ENCODE measurements around the gene ZKSCAN4. TPM values are rescaled to one million over a fixed set of nuclear protein-coding genes. Genes with fewer than 3 reads are reported as not detected.
A peak's percentile ranks its signal among the peaks of the same experiment; 100 is the strongest.

The ZKSCAN4 gene
- polyA plus RNA-seq, 2 of the 4 experiments (the other 2 are of a cell fraction), result 1.8 to 2.3 TPM

- WGBS (ENCODE audit: missing lambda C conversion rate), result no CpG with 5 or more reads among the region's 1 CpG
- H3K27ac ChIP-seq, result no peak overlapping the region
- POLR2A ChIA-PET, result no interaction called here
These were observed 5.0 kb upstream of the ZKSCAN4 start for GRCh38 chr6:28257042-28257441.

DNA sequence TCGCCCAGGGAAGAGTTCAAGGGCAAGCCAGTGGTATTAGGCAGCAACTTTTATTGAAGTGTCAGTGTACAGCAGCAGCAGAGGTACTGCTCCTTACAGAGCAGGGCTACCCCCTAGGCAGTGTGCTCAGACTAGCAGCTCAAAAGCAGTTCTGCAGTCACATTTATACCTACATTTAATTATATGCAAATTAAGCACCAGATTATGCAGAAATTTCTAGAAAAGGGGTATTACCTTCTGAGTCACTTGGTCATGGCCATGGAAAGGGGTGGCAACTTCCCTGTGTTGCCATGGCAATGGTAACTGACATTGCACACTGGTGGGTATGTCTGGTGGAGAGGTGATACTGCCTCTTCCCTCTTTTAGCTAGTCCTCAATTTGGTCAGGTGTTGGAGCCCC lies 2.1 kb upstream of the ZKSCAN4 start:
- ATAC-seq (no peak), FAIRE-seq (no peak), DNase-seq (ENCODE audit: low read depth in 1 of 2, low spot score in 1 of 2) (no peak)
- Histone ChIP-seq H3K4me2 (no peak overlapping the region), H3K4me3 (no peak overlapping the region), H3K4me1 (peaks cover 5% of the 10 kb centered on the region; the same call in 1 of the 3 replicates), H3K9me3 (no peaks in the 10 kb centered on the region), H3K27ac (no peak overlapping the region)
- POLR2A ChIA-PET, result no interaction called here
- 78% methylated on average over 1 of the region's 1 CpG for WGBS (ENCODE audit: missing lambda C conversion rate)
- no peak for TF ChIP-seq SREBF2 (IDR thresholded peaks at IDR 0.05)
- TF ChIP-seq CEBPB (IDR thresholded peaks at IDR 0.05), result no peak
- TF ChIP-seq RFX5 (IDR thresholded peaks at IDR 0.05), result no peak
- no peak for TF ChIP-seq EHF (CRISPR knock-in tag; IDR thresholded peaks at IDR 0.05)
- TF ChIP-seq FOXS1 (CRISPR knock-in tag; IDR thresholded peaks at IDR 0.05), result no peak
- TF ChIP-seq, protein P1, sequence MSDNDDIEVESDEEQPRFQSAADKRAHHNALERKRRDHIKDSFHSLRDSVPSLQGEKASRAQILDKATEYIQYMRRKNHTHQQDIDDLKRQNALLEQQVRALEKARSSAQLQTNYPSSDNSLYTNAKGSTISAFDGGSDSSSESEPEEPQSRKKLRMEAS (IDR thresholded peaks at IDR 0.05), result no peak
- no peak for TF ChIP-seq CHD4 (IDR thresholded peaks at IDR 0.05; ENCODE audit: borderline replicate concordance)
- TF ChIP-seq ESRRA (IDR thresholded peaks at IDR 0.05; ENCODE audit: borderline replicate concordance, low read length), result no peak
- TF ChIP-seq, protein P2, sequence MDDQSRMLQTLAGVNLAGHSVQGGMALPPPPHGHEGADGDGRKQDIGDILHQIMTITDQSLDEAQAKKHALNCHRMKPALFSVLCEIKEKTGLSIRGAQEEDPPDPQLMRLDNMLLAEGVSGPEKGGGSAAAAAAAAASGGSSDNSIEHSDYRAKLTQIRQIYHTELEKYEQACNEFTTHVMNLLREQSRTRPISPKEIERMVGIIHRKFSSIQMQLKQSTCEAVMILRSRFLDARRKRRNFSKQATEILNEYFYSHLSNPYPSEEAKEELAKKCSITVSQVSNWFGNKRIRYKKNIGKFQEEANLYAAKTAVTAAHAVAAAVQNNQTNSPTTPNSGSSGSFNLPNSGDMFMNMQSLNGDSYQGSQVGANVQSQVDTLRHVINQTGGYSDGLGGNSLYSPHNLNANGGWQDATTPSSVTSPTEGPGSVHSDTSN (IDR thresholded peaks at IDR 0.05), result no peak
- TF ChIP-seq EP300 (IDR thresholded peaks at IDR 0.05), result no peak
- CTCF ChIA-PET, result interaction anchor here (1.7 kb wide), 1 partner anchor 102 kb away, joined by 7 read pairs; no protein-coding TSS in a partner anchor

More at GRCh38 chr6:28257042-28257441, 5.0 kb upstream of the ZKSCAN4 start:
- CTCF ChIA-PET, result no interaction called here
- FAIRE-seq (no peak), ATAC-seq (no peak), DNase-seq (ENCODE audit: low read depth in 1 of 2, low spot score in 1 of 2) (no peak)
- H3K4me2 ChIP-seq, result no peak overlapping the region
- H3K4me3 ChIP-seq, result no peak overlapping the region
- peaks cover 5% of the 10 kb centered on the region; the same call in 1 of the 3 replicates for H3K4me1 ChIP-seq
- H3K9me3 ChIP-seq, result no peaks in the 10 kb centered on the region
- no peak for TF ChIP-seq POLR2AphosphoS2 (conservative IDR thresholded peaks at IDR 0.05; ENCODE audit: low read length)
- no peak for TF ChIP-seq RARB (CRISPR knock-in tag; IDR thresholded peaks at IDR 0.05)
- no peak for TF ChIP-seq REST (IDR thresholded peaks at IDR 0.05)
- TF ChIP-seq E2F6 (IDR thresholded peaks at IDR 0.05; ENCODE audit: borderline replicate concordance, low read depth), result no peak
- no peak for TF ChIP-seq FOXS1 (CRISPR knock-in tag; IDR thresholded peaks at IDR 0.05)
- TF ChIP-seq, protein P1 (IDR thresholded peaks at IDR 0.05), result no peak
- no peak for TF ChIP-seq KDM1A (IDR thresholded peaks at IDR 0.05; ENCODE audit: low read depth)
- TF ChIP-seq ZSCAN20 (CRISPR knock-in tag; IDR thresholded peaks at IDR 0.05), result no peak
- no peak for TF ChIP-seq RFX5 (IDR thresholded peaks at IDR 0.05)
- no peak for TF ChIP-seq SMC3 (IDR thresholded peaks at IDR 0.05)

DNA sequence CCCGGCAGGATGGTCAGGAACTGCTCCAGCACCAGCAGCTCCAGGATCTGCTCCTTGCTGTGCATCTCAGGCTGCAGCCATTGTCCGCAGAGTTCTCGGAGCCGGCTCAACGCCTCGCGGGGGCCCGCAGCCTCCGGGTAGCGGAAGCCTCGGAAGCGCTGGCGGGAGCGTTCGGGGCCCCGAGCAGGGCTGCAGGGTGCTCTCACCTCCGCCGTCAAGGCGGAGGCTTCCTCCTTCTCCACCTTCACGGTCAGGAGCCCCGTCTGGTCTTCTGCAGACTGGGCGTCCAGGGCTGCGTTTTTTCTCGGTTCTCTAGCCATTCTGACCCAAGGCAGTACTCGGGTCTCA lies 434 bp downstream of the ZKSCAN4 start:
- FAIRE-seq (no peak), DNase-seq (ENCODE audit: low read depth in 1 of 2, low spot score in 1 of 2) (no peak)
- TF ChIP-seq ZC3H11A (IDR thresholded peaks at IDR 0.05) (no peak), FOSL2 (IDR thresholded peaks at IDR 0.05) (no peak), FOSL2 (CRISPR knock-in tag; IDR thresholded peaks at IDR 0.05) (no peak), SMC3 (IDR thresholded peaks at IDR 0.05) (no peak), RNF2 (IDR thresholded peaks at IDR 0.05; ENCODE audit: borderline replicate concordance, low read depth) (no peak), PHF8 (IDR thresholded peaks at IDR 0.05; ENCODE audit: borderline replicate concordance, low read depth) (no peak), HOXB13 (CRISPR knock-in tag; IDR thresholded peaks at IDR 0.05; ENCODE audit: low read depth) (no peak), CBX8 (IDR thresholded peaks at IDR 0.05) (no peak), FOSB (CRISPR knock-in tag; IDR thresholded peaks at IDR 0.05) (no peak), POLR2AphosphoS2 (conservative IDR thresholded peaks at IDR 0.05; ENCODE audit: low read length) (no peak), ZSCAN20 (CRISPR knock-in tag; IDR thresholded peaks at IDR 0.05) (no peak), CBX2 (IDR thresholded peaks at IDR 0.05; ENCODE audit: borderline replicate concordance, low read depth) (no peak)
- TF ChIP-seq, protein P3, sequence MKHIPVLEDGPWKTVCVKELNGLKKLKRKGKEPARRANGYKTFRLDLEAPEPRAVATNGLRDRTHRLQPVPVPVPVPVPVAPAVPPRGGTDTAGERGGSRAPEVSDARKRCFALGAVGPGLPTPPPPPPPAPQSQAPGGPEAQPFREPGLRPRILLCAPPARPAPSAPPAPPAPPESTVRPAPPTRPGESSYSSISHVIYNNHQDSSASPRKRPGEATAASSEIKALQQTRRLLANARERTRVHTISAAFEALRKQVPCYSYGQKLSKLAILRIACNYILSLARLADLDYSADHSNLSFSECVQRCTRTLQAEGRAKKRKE (CRISPR knock-in tag; IDR thresholded peaks at IDR 0.05; ENCODE audit: low read depth), result no peak

More for the DNA sequence above, 434 bp downstream of the ZKSCAN4 start:
- Histone ChIP-seq H3K4me2 (peak overlapping the region; percentile 76), H3K4me3 (peak overlapping the region; percentile 86), H3K4me1 (peaks cover 5% of the 10 kb centered on the region; the same call in 1 of the 3 replicates), H3K9me3 (no peaks in the 10 kb centered on the region), H3K27ac (peak overlapping the region; percentile 75 to 91)
- ATAC-seq, result peak; percentile 39 to 61; a peak in 3 of 6 replicates
- ChIA-PET CTCF (no interaction called here), POLR2A (interaction anchor here (0.9 to 2.1 kb wide), 7 partner anchors 8 to 115 kb away, joined by 3 to 25 read pairs (median 6); partner anchors contain the start of genes PGBD1, ZKSCAN8, ZSCAN26 and ZSCAN31)
- WGBS (ENCODE audit: missing lambda C conversion rate), result 0% methylated on average over 4 of the region's 25 CpGs
